IPS-NIHi7 (cell line): Measurements from ENCODE around the gene ISG15.
"Not testable (repeated sequence)": the region's sequence is repeated elsewhere in the genome, so short reads cannot be mapped to it uniquely, and the experiment has no call there.

ENCODE experiments used
- DNase-seq: peaks from one replicate; pipeline ENCODE4 v3.0.0; 2012; ENCODE audit warnings: mixed read lengths; ENCODE audit errors: extremely low spot score

The ISG15 gene

GRCh38 chr1:975365-975764 is 37.9 kb upstream of the ISG15 start:
- no peak for DNase-seq

- DNase-seq = peak; percentile 91
Observed at GRCh38 chr1:975896-976683, 37.2 kb upstream of the ISG15 start.

GRCh38 chr1:976791-977190 is 36.5 kb upstream of the ISG15 start:
- not testable (repeated sequence) for DNase-seq

GRCh38 chr1:978069-978834 is 35.0 kb upstream of the ISG15 start:
- no peak for DNase-seq

GRCh38 chr1:978835-979743 is 34.2 kb upstream of the ISG15 start:
- no peak for DNase-seq

GRCh38 chr1:979744-980072 is 33.6 kb upstream of the ISG15 start:
- no peak for DNase-seq

- DNase-seq = no peak
Observed at GRCh38 chr1:980137-980571, 33.1 kb upstream of the ISG15 start.

- no peak for DNase-seq
Observed at GRCh38 chr1:980602-981395, 32.5 kb upstream of the ISG15 start.

- DNase-seq = no peak
Observed at GRCh38 chr1:981491-981954, 31.8 kb upstream of the ISG15 start.

GRCh38 chr1:981955-982558 is 31.2 kb upstream of the ISG15 start, which contains the start of gene PERM1:
TSS of gene PERM1 (minus strand) at chr1:982093. CDS start at chr1:981029, 1,064 bp downstream.
- DNase-seq = no peak

- DNase-seq = no peak
Observed at GRCh38 chr1:982765-983436, 30.4 kb upstream of the ISG15 start.

- peak; percentile 91 for DNase-seq
Observed at GRCh38 chr1:983798-984475, 29.4 kb upstream of the ISG15 start.

GRCh38 chr1:984476-984814 is 28.9 kb upstream of the ISG15 start:
- no peak for DNase-seq

- DNase-seq = no peak
Observed at GRCh38 chr1:985126-985525, 28.2 kb upstream of the ISG15 start.

GRCh38 chr1:988061-988460 is 25.2 kb upstream of the ISG15 start:
- not testable (repeated sequence) for DNase-seq

GRCh38 chr1:991275-991674 is 22.0 kb upstream of the ISG15 start:
- not testable (repeated sequence) for DNase-seq

GRCh38 chr1:991895-992294 is 21.4 kb upstream of the ISG15 start:
- no peak for DNase-seq

- no peak for DNase-seq
Observed at GRCh38 chr1:992362-992761, 20.9 kb upstream of the ISG15 start.

- no peak for DNase-seq
Observed at GRCh38 chr1:993379-993995, 19.8 kb upstream of the ISG15 start.
